Measurements from ENCODE around the gene MAPK8.

Gene MAPK8

DNA sequence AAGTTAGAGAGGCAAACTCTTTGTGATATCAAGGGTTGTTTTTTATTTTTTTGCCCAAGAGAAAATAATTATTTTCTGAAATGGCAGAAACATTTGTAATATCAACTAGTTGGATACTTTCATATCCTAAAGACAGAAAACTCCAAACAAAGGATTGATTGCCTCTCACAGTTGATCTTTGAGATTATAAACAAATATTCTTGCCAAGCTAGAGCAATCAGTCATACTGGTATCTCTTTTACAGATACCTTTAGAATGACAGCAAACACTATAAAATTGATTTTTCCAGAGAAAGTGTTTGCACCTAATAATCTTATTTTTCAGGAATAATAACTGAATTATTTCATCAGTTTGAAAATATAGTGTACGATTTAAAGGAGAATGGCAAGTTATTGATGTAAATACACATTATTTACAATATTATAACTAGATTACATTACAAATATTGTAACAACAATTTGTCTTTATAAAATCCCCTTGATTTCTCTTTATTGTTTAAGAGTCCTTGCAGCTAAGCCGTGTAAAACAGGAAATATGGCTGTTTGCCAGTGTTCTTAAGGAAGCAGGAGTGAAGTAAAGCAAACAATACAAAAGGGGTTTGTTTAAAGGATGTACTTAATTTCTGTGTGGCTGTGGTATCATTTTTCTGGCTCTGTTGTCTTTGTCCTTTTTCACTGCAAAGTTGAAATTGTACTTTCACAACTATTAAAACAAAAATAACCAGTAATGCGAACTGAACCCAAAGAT, 58.4 kb downstream of the MAPK8 start:
- Histone ChIP-seq H3K36me3 (ENCODE audit: insufficient read depth, low read length) (no peaks in the 10 kb centered on the region), H3K9me3 (ENCODE audit: control insufficient read depth, insufficient read depth, low read length) (no peaks in the 10 kb centered on the region), H3K4me1 (ENCODE audit: insufficient read depth, low read length) (peaks cover 10% of the 10 kb centered on the region), H3K9ac (ENCODE audit: low read depth, low read length) (no peak overlapping the region)

DNA sequence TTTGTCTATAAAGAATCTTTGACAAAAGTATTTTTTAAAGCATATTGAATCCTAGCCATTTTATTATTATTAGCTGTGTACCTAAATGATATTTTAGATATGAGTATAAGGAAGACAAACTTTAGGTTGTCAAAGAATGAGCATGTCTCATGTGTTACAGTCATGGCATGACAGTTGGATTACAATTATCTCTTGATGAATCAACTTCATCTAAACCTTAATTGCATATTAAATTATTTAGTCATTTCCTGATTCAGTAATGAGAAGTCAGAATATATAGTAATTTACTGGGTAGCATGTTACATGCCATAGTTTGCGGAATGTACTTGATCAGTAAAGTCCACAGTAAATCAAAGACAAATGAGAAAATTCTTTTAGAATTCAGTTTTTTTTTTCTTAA, 59.2 kb downstream of the MAPK8 start:
- Histone ChIP-seq H3K4me1 (ENCODE audit: insufficient read depth, low read length) (peaks cover 10% of the 10 kb centered on the region), H3K36me3 (ENCODE audit: insufficient read depth, low read length) (no peaks in the 10 kb centered on the region), H3K9me3 (ENCODE audit: control insufficient read depth, insufficient read depth, low read length) (no peaks in the 10 kb centered on the region), H3K9ac (ENCODE audit: low read depth, low read length) (no peak overlapping the region)

DNA sequence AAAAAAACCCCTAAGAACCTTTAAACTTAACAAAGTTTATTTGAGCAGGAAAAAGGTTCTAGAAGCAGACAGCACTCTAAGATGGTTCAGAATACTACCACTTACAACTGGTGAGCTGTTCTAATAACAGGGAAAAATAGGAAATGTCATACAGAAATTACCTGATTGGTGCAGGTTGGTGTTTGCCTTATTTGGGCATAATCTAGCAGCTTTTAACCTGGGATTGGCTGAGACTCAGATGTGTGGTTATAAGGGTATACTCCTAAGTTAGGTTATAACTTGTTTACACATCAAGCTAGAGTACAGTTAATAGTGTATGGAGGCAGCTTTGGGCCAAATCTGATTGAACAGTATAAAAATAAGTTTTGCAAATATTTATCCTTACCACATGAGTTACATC, 59.8 kb downstream of the MAPK8 start:
- Histone ChIP-seq H3K9ac (ENCODE audit: low read depth, low read length) (no peak overlapping the region), H3K9me3 (ENCODE audit: control insufficient read depth, insufficient read depth, low read length) (no peaks in the 10 kb centered on the region), H3K36me3 (ENCODE audit: insufficient read depth, low read length) (no peaks in the 10 kb centered on the region), H3K4me1 (ENCODE audit: insufficient read depth, low read length) (peaks cover 10% of the 10 kb centered on the region)

DNA sequence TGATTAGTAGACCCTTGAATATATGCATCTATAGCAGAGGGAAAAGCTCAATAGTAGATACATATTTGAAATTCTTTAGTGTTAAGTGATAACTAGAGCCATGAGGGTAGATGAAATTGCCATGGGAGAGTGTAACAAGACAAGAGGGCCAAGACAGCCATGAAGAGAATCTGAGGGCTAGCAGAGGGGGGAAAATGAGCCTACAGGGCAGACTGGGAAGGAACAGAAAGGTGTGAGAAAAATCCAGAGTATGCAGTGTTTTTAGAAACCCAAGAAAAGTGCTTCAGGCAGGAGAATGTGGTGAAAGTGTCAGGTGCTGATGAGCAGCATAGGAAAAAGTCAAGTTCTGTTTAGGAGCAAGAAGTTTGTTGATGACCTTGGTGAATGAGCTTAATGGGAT, 63.0 kb downstream of the MAPK8 start:
- Histone ChIP-seq H3K9ac (ENCODE audit: low read depth, low read length) (no peak overlapping the region), H3K4me1 (ENCODE audit: insufficient read depth, low read length) (peaks cover 6% of the 10 kb centered on the region; the same call in 1 of the 2 replicates), H3K36me3 (ENCODE audit: insufficient read depth, low read length) (no peaks in the 10 kb centered on the region), H3K9me3 (ENCODE audit: control insufficient read depth, insufficient read depth, low read length) (no peaks in the 10 kb centered on the region)

DNA sequence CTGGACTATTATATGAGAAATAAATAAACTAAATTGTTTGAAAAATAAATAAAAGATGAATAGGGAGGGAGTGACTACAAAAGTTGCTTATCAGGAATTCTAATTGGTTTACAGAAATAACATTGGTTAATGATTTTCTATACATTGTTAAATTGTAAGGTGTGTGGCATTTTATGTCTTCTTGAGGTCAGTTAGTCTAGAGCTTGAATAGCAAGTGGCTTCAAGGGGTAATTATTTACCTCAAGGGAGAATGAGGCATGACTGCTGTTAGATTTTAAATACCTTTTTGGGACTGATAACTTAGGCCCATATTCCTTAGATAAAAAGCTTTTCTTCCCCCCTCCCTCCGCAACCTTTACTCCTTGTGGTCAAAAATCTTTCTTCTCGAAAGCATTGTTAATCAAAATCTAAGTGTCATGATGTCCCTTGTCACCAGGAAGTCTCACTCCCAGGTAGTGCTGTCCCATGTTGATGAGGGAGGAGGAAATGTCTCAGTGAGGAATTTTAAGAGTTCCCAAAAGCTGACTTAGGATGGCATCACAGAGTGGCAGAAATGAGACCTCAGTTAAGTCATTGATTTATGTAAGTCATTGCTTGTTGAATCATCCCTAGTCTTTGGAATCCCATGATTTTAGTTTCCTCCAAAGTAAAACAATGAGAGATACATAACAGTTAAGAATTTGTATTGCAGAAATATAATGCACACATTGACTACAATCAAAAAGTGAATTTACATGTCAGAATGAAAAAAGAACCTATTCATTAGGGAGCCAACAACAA, 71.5 kb downstream of the MAPK8 start:
- no peaks in the 10 kb centered on the region for H3K36me3 ChIP-seq (ENCODE audit: insufficient read depth, low read length)
- no peak overlapping the region for H3K9ac ChIP-seq (ENCODE audit: low read depth, low read length)
- no peaks in the 10 kb centered on the region; the same call in 1 of the 2 replicates for H3K4me1 ChIP-seq (ENCODE audit: insufficient read depth, low read length)
- peaks cover 3% of the 10 kb centered on the region; the same call in 1 of the 2 replicates for H3K9me3 ChIP-seq (ENCODE audit: control insufficient read depth, insufficient read depth, low read length)

DNA sequence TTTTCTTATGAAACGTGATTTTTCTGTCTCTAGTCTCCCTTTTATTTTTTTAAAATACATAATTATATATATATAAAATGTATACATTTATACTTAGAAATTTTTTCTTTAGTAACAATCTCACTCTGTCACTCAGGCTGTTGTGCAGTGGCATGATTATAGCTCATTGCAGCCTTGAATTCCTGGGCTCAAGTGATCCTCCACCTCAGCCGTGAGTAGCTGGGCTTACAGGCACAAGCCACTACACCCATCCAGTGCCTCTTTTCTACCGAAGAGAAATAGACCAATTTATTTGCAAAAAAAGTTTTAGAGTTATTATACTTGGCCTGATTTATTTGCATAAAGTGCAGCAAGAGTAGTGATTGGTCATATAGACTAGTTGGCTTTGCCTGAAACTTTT, 72.2 kb downstream of the MAPK8 start:
- Histone ChIP-seq H3K9me3 (ENCODE audit: control insufficient read depth, insufficient read depth, low read length) (peaks cover 3% of the 10 kb centered on the region; the same call in 1 of the 2 replicates), H3K36me3 (ENCODE audit: insufficient read depth, low read length) (no peaks in the 10 kb centered on the region), H3K9ac (ENCODE audit: low read depth, low read length) (no peak overlapping the region), H3K4me1 (ENCODE audit: insufficient read depth, low read length) (no peaks in the 10 kb centered on the region; the same call in 1 of the 2 replicates)

DNA sequence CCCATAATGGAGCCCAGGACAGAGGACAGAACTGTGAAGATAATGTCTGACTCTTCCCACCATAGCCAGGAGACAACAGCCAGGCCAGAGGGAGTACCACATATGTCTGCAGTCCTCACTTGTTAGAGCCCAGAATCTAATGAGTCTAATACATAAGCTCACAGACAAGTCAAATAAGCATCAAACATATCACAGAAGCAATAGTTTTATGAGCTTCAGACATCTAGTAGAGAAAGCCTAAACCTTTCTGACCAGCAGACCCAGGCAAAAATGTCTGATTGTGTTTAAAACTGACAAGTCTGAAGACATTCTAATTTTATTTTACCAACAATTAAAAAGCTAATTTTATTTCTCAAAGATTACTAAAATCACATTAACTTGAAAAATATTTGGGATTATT, 75.5 kb downstream of the MAPK8 start:
- peaks cover 3% of the 10 kb centered on the region; the same call in 1 of the 2 replicates for H3K9me3 ChIP-seq (ENCODE audit: control insufficient read depth, insufficient read depth, low read length)
- H3K9ac ChIP-seq (ENCODE audit: low read depth, low read length), result no peak overlapping the region
- H3K4me1 ChIP-seq (ENCODE audit: insufficient read depth, low read length), result peaks cover 4% of the 10 kb centered on the region
- no peaks in the 10 kb centered on the region for H3K36me3 ChIP-seq (ENCODE audit: insufficient read depth, low read length)

DNA sequence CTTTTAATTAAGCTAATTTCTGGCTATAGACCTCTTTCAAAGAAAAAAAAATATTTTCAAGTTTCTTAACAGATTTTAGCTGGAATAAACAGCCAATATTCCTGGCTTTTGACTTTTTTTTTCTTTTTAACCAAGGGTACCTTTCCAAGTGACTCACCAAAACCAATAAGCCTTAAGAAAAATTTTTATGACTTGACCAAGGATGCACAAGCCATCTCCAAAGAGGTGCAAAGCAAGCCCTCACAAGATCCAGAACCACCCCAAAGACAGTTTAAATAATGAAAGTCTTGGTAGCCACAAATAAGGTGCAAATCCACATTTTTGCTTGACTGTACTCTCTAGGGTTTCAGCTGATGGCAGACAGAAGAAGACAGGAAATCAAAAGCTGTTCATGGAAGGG, 76.5 kb downstream of the MAPK8 start:
- peaks cover 3% of the 10 kb centered on the region; the same call in 1 of the 2 replicates for H3K9me3 ChIP-seq (ENCODE audit: control insufficient read depth, insufficient read depth, low read length)
- H3K4me1 ChIP-seq (ENCODE audit: insufficient read depth, low read length), result peaks cover 4% of the 10 kb centered on the region
- H3K9ac ChIP-seq (ENCODE audit: low read depth, low read length), result no peak overlapping the region
- H3K36me3 ChIP-seq (ENCODE audit: insufficient read depth, low read length), result no peaks in the 10 kb centered on the region

DNA sequence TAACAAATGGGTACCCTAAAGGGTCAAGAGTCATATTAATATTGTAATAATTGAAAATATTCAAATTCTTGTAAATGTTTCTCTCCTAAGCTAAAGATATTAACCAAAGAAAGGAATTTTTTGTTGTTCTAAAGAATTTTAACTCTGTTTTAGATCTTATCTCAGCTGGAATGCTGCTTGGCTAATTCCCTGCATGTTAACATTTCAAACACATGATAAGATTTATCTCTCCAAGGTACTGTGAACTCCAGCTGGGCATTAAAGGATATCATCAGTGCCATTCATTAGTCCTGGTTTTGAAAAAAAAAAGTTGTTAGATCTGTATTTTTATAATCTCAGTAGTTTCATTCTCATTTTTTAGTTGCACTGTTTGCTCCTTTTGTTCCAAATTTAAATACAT, 76.9 kb downstream of the MAPK8 start:
- Histone ChIP-seq H3K9me3 (ENCODE audit: control insufficient read depth, insufficient read depth, low read length) (peaks cover 3% of the 10 kb centered on the region; the same call in 1 of the 2 replicates), H3K36me3 (ENCODE audit: insufficient read depth, low read length) (no peaks in the 10 kb centered on the region), H3K9ac (ENCODE audit: low read depth, low read length) (no peak overlapping the region), H3K4me1 (ENCODE audit: insufficient read depth, low read length) (peaks cover 4% of the 10 kb centered on the region)

DNA sequence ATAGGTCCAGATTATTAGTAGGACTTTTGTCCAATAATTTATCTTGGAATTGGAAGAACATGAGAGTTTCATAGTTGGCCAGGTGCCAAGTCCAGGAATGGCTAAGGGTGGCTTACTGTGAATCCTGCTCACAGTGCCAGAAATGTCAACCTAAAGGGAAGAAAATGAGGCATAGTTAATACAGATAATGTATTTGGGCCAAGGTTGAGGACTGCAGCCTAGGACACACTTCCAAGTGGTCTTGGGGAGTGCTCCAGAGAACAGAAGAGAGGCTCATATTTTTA, 78.2 kb downstream of the MAPK8 start:
- peaks cover 4% of the 10 kb centered on the region for H3K4me1 ChIP-seq (ENCODE audit: insufficient read depth, low read length)
- H3K36me3 ChIP-seq (ENCODE audit: insufficient read depth, low read length), result no peaks in the 10 kb centered on the region
- peaks cover 3% of the 10 kb centered on the region; the same call in 1 of the 2 replicates for H3K9me3 ChIP-seq (ENCODE audit: control insufficient read depth, insufficient read depth, low read length)
- no peak overlapping the region for H3K9ac ChIP-seq (ENCODE audit: low read depth, low read length)

DNA sequence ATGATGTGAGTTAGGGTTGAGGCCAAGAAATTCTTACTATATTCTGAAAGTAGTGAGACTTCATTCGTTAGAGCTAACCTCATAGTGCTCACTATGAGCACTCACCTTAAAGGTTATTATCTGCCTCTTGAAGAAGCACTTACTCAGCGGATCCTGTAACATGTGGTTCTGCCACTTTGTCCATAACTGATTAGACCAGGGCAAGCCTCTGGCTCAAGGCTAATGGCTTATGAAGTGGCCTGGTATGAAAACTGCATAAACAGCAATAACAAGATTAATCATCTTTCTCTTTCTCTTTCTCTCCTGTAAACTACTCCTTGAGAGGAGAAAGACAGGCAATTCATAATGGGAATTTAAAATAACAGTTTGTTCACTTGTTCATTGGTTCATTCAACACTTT, 82.8 kb downstream of the MAPK8 start:
- no peaks in the 10 kb centered on the region for H3K9me3 ChIP-seq (ENCODE audit: control insufficient read depth, insufficient read depth, low read length)
- H3K9ac ChIP-seq (ENCODE audit: low read depth, low read length), result no peak overlapping the region
- no peaks in the 10 kb centered on the region for H3K36me3 ChIP-seq (ENCODE audit: insufficient read depth, low read length)
- H3K4me1 ChIP-seq (ENCODE audit: insufficient read depth, low read length), result peaks cover 14% of the 10 kb centered on the region; the same call in 1 of the 2 replicates

DNA sequence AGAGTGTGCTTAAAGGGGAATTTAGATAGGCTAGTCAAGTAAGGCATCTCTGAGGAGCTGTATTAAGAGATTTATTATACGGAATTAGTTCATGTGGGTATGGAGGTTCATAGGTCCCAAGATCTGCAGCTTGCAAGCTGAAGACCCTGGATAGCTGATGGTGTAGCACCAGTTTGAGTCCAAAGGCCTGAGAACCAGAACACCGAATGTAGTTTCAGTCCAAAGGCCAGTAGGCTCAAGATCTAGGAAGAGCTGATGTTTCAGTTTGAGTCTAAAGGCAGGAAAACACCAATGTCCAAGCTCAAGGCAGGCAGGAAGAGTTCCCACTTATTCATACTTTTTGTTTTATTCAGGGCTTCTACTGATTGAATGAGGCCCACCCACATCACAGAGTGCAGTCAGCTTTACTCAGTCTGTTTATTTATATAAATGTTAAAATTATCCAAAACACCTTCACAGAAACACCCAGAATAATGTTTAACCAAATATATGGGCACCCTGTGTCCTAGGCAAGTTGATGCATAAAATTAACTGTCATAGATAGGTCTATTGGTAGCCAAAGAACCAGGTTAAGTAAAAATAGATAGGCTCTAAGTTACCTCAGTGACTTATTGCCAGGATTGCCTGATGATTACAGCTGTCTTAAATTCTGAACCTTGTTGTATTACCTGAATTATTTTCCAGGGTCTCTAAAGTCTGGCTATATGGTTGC, 83.5 kb downstream of the MAPK8 start:
- H3K36me3 ChIP-seq (ENCODE audit: insufficient read depth, low read length), result no peaks in the 10 kb centered on the region
- H3K9ac ChIP-seq (ENCODE audit: low read depth, low read length), result no peak overlapping the region
- H3K4me1 ChIP-seq (ENCODE audit: insufficient read depth, low read length), result peaks cover 10% of the 10 kb centered on the region; the same call in 1 of the 2 replicates
- H3K9me3 ChIP-seq (ENCODE audit: control insufficient read depth, insufficient read depth, low read length), result no peaks in the 10 kb centered on the region

DNA sequence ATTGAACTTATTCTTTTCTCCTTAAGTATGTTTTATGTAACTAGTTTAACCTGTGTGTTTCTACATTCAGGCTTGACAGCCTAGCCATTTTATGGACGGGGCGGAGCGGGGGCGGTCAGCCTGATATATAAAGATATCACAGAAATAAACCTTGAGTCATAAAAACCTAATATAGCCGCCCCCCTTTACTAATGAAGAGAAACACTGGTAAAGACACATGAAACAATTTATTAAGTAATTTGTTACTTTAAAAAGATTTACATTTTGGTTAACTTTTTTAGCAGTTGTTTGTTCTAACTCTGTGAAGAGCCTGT, 84.0 kb downstream of the MAPK8 start:
- Histone ChIP-seq H3K36me3 (ENCODE audit: insufficient read depth, low read length) (no peaks in the 10 kb centered on the region), H3K9ac (ENCODE audit: low read depth, low read length) (no peak overlapping the region), H3K4me1 (ENCODE audit: insufficient read depth, low read length) (peaks cover 10% of the 10 kb centered on the region; the same call in 1 of the 2 replicates), H3K9me3 (ENCODE audit: control insufficient read depth, insufficient read depth, low read length) (no peaks in the 10 kb centered on the region)

DNA sequence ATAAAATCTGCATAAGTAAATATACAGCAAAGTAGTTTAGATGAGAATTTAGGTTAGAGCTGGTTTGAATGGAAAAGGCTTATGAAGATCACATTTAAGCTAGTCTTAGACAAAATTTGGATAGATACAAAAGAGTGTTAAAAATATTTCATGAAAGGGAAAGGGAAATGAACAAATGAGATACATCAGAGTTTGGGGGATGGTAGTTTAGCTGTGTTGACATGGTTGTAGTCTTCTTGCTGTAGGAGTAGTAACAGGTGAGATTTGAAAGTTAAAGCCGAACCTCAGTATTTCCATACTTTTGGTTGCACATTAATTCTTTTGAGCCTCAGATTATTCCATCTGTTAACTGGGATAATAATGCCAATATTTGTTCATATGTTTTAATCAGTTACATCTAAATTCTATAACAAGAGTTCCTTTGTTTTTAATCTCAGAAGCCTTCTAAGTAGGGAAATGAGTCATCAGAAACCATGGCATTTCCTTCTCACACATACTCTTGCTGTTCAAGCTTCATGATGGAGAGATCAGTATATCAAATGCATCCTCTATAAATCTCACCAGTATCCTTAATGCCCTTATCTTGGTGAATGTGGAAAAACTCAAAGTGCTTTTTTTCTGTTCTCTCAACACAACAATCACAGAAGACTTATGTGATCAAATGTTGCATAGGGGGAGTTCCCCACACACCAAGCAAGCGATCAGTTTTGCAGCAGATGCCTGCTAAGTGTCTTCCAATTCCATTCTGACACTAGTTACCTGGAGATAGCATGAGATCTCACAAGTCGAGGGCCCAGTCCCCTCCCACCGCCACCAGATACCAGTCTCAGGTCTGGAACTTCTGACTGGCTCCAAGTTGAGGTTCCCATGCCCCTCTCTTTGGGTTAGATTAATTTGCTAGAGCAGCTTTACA, 84.7 kb downstream of the MAPK8 start:
- no peak overlapping the region for H3K9ac ChIP-seq (ENCODE audit: low read depth, low read length)
- H3K4me1 ChIP-seq (ENCODE audit: insufficient read depth, low read length), result peaks cover 10% of the 10 kb centered on the region; the same call in 1 of the 2 replicates
- H3K9me3 ChIP-seq (ENCODE audit: control insufficient read depth, insufficient read depth, low read length), result no peaks in the 10 kb centered on the region
- no peaks in the 10 kb centered on the region for H3K36me3 ChIP-seq (ENCODE audit: insufficient read depth, low read length)
